OCI-LY1 (cell line): Measurements from ENCODE around the gene ZBTB8OS.

Experiments used
- CTCF ChIP-seq: fragments of 200-600 bp; sonication (generic), shearing (Covaris generic); IDR thresholded peaks from 2 replicates; pipeline ENCODE4 v1.5.1; 2017; ENCODE audit warnings: mild to moderate bottlenecking, antibody characterized with exemption, low read length, moderate library complexity, mixed read lengths
- EZH2 ChIP-seq: fragments of 200-600 bp; sonication (generic), shearing (Covaris generic); IDR thresholded peaks from 2 replicates; pipeline ENCODE4 v1.8.0; 2017; ENCODE audit warnings: borderline replicate concordance, mixed run types, mild to moderate bottlenecking, antibody characterized with exemption, low read length, moderate library complexity, mixed read lengths

DNA sequence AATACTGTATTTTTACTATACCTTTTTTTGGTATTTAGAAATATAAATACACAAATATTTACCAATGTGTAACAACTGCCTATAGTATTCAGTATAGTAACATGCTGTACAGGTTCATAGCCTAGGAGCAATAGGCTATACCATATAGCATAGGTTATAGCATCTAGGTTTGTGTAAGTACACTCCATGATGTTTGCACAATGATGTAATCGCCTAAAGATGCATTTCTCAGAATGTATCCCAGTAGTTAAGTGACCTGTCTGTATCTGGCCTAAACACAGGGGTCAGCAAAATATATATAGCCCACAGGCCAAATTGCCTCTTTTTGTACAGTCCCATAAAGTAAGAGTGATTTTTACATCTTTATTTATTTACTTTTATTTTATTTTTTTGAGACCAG is 24.2 kb downstream of the ZBTB8OS start:
- no peak for TF ChIP-seq CTCF
- TF ChIP-seq EZH2 = no peak
